GM23248 (cell line): ENCODE measurements around the gene AFF3.

ENCODE experiments used
- EZH2 ChIP-seq: fragments of 200-600 bp; sonication (generic); IDR thresholded peaks from 2 replicates; pipeline ENCODE4 v1.6.1; 2018; ENCODE audit warnings: antibody characterized with exemption, mild to moderate bottlenecking; ENCODE audit not compliant: insufficient read depth, poor library complexity, severe bottlenecking
- EZH2phosphoT487 ChIP-seq: fragments of 200-600 bp; sonication (generic); IDR thresholded peaks from 2 replicates; pipeline ENCODE4 v1.6.1; 2018; ENCODE audit warnings: antibody characterized with exemption, moderate library complexity, mild to moderate bottlenecking, low read depth; ENCODE audit not compliant: insufficient read depth

DNA sequence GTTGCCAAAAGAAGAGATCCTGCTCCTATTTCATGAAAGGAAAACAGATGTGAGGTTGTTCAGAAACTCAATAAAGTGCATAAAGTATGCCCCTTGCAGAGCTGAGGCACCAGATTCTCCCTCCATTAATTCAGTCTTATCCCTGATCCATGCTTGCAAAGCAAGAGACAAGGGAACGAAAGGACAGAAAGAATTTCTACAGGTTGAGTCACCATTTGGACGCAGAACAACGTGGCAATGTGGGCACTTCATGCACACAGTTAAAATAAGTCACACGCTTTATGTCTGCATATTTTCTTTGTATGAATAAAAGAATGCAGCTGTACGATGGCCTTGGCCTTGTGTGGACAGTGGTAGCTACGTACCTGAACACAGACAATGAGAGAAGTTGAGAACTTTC, 330.8 kb downstream of the AFF3 start:
- no peak for TF ChIP-seq EZH2phosphoT487
- TF ChIP-seq EZH2 = no peak
